NCI-H345 treated with DMSO at 0.1 percent for 48 hours (cell line): ENCODE results near the gene SEMG1.

ENCODE experiments used
- DNase-seq: peaks from one replicate; lab custom pipeline; 2025; ENCODE audit not compliant: unreplicated experiment; lab: John Stamatoyannopoulos, UW

SEMG1 gene

DNA sequence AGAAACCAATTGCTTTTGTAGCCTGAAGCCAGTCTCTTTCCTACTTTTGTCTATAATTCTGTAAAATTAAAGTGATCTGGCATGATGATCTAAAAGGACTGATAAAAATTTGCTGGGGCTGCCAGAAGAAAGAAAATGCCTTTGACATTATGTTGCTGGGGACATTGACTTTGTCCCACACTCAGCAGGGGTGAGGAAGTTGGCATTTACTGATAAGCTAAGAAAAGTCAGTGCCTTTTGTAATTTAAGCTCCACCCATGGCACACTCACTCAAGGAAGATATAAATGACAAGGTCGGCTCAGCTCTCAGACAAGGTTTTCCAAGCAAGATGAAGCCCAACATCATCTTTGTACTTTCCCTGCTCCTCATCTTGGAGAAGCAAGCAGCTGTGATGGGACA lies at the start of gene SEMG1:
SEMG1 (plus strand) TSS at position 309 of the 400 bp plus-strand sequence; CDS start at position 330, 21 bp downstream.
- no peak for DNase-seq

DNA sequence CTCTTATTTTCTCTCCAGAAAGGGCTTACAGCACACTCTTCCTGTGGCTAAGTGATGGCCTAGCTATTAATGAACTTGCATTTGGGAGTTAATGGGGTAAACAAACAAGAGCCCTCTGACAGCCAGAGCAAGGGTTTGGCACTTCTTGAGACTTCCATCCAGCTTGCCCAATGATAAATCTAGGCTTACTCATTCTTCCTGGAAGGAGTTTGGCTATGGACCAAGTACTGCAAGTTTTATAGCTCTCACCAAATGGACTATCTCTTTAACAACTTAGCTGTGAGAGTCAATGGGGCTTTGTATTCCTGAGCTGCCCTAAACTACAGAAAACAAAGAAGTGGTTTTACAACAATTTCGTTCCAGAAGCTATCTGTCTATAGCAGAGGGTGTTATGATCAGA lies 48.9 kb upstream of the SEMG1 start:
- no peak for DNase-seq

DNA sequence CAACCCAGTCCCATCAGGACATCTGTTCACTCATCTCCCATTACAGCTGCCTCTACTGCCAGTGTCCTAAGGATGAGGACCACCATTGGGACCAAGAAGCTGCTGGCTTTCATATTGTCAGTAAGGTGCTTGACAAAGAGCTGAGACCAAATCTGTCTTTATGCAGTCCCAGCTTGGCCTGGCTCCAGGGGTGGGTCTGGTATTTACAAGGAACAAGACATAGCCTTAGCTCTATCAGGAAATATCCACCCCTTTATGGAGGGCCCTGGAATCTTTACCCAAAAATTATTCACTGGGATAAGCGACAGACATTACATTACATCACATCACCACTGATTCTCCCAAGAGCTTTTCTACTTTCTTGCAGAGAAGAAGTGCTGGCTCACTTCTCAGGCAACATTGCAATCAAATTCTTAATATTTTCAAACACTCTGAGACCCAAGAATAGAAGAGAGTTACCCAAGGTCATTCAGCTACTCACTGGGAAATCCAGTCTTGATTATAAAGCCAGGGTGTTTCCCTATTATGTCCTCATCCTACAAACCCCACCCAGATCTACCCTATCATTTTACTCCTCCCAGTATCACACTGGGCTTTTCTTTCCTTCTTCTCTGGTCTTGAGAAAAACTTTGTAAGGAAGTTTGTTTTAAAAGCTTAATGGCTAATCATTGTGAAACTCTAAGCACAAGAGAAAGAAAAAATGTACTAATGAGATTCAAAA lies 43.6 kb upstream of the SEMG1 start:
- no peak for DNase-seq

DNA sequence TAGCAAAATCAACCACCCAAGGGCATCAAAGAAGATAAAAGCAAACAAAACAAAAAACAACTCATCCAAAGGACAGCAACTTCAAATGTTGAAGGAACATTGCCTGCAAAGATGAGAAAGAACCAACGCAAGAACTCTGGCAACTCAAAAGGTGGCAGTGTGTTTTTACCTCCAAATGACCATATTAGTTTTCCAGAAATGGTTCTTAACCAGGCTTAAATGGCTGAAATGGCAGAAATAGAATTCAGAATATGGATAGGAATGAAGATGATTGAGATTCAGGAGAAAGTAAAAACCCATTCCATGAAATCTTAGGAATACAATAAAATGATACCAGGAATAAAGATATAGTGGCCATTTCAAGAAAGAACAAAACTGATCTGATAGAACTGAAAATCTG lies 41.9 kb upstream of the SEMG1 start:
- no peak for DNase-seq

GRCh38 chr20:45173522-45173921 lies 33.3 kb upstream of the SEMG1 start:
- no peak for DNase-seq

DNA sequence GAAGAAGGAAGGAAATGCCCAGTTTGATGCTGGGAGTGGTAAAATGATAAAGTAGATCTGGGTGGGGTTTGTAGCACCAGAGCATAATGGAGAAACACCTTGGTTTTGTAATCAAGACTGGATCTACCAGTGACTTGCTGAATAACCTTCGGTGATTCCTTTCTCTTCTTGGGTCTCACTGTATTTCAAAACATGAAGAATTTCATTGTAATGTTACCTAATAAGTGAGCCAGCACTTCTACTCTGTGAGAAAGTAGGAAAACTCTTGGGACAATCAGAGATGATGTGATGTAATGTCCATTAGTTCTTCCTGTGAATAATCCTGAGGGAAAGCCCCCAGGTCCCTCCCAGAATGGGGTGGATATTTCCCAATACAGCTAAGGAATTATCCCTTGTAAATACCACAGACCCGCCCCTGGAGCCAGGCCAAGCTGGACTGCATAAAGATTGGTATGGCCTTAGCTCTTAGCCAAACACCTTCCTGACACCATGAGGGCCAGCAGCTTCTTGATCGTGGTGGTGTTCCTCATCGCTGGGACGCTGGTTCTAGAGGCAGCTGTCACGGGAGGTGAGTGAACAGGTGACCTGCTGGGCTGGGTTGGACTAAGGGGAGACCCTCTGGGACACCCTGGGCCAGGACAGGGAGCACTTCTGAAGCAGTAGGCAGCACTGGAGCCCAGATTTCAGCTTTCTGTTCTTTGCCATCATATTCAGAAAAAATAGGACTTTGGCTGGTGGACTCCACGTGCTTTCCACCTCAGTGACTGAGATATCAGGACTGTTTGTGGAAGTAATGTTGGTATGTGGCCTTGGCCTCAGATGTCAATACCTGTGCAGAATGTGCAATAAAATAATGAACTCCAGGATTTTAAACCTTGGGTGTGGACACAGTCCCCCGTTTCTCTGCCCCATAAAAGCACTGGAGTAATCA lies 32.1 kb upstream of the SEMG1 start, which contains the start of gene PI3:
PI3 (plus strand) TSS at position 469 of the 931 bp plus-strand sequence; CDS start at position 490, 21 bp downstream.
- no peak for DNase-seq

- DNase-seq: no peak
These were observed 30.1 kb upstream of the SEMG1 start for GRCh38 chr20:45176526-45177267.

DNA sequence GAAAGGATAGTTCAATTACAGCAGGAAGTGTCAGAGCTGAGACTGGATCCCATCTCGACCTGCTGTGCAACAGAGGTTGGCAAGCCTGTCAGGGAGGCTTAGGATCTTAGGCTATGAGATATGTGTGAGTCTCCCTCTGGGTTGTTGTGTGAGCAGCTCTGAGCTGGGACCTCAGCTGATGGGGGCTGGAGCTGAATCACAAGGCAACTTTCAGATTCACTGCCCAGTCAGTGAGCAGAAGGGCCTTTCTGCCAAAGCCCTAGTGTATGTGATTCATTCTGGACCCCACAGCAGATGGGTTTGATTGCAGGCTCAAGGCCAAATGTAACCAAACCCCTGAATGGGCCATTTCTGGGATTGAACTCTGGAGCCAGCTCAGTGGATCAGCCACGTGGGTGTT lies 27.7 kb upstream of the SEMG1 start:
- DNase-seq: no peak

- no peak for DNase-seq
These were observed 25.2 kb upstream of the SEMG1 start for GRCh38 chr20:45181639-45182038.

DNA sequence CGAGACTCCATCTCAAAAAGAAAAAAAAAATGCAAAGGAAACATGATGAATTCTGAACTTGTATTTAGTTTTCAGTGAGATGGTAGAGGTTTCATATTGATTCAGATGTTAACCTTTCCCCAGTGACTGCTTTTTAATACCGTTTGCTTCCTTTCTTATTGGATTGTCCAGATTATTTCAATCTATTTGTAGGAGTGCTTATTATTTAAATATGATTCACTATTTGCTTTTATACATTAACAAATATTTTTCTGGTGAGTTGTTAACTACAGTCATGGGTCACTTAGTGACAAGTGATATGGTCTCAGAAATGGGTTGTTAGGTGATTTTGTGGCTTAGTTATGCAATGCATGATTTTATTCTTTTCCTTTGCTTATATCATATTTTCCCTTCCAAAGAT lies 23.7 kb upstream of the SEMG1 start:
- no peak for DNase-seq

GRCh38 chr20:45187693-45188092 lies 19.1 kb upstream of the SEMG1 start:
- DNase-seq: no peak

- DNase-seq: no peak
These were observed 17.7 kb upstream of the SEMG1 start for GRCh38 chr20:45189067-45189609.

DNA sequence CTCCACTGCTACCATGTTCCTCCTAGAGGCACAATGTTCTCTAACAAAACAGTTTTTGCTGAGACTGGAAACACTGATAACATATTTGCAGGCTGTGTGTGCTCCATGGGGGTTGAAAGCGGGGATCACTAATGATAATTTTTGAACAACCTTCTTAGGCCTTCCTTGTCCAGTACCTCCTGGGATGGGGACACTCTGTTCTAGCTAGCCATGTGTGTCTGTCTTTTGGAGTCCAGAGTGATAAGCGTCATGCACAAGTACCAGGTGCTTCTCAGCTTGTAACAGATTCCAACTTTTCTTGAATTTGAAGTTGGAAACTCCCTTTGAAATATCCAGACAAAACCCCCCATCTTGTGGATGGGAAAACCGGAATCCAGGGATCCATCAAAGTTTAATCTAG lies 17.0 kb upstream of the SEMG1 start:
- DNase-seq: no peak

- no peak for DNase-seq
These were observed 14.9 kb upstream of the SEMG1 start for GRCh38 chr20:45191926-45192325.

DNA sequence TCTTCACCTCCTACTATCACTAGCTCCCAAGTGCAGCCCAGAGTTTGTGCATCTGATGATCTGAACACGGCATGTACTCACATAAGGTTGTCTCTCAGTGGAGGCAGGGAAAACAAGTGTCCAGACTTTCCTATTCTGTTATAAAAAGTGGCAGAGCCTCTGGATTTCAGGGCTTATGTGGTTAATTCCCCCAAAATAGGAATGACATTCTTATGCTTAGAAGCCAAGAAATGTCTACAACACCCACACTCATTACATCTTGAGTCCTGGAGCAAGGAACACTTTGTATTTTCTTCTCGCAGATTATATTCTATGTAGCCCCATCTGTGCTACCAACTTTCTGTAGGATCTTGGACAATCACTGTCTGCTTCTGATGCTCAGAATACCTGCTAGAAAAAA lies 13.5 kb upstream of the SEMG1 start:
- no peak for DNase-seq

DNA sequence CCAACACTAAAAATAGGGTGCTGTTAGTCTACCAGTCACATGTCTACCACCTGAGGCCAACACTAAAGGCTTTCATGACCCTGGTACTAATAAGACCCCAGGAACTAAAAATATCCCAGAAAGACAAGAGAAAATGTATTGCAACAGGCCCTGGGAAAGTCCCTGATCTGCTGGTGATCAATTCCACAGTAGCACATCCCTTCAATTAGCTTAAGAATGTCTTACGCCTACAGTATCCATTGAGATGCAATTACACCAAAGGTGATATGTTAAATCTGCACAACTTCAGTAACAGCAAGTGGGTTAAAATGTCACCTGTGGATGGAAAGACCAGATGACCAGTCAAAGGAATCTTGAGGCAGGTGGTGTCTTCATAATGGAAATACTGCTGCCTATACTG lies 3.1 kb downstream of the SEMG1 start:
- DNase-seq: no peak

DNA sequence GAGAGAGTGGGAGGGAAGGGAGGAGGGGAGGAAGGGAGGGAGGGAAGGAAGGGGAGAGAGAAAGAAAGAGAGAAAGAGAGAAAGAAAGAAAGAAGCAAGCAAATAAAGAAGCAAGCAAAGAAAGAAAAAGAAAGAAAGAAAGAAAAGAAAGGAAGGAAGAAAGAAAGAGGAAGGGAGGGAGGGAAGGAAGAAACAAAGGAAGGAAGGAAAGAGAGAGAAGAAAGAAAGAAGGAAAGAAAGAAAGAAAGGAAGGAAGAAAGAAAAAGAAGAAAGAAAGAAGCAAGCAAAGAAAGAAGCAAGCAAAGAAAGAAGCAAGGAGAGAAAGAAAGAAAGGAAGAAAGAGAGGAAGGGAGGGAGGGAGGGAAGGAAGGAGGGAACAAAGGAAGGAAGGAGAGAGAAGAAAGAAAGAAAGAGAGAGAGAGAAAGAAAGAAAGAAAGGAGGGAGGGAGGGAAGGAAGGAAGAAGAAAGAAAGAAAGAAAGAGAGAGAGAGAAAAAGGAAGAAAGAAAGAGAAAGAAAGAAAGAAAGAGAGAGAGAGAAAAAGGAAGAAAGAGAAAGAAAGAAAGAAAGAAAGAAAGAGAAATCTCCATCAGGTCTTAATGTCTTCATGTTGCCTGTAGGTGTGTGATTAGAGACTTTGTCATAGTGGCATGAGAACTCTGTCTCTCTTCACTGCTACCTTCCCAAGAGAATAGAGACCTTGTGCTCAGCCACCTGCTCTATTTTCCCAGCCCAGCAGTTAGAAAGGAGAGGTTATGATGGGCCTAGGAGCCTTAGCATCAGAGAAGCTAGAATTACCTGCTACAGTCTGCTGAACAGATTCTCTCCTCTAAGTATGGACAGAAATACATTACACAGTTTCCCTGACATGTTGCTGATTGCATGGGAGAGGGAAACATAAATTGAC lies 5.0 kb downstream of the SEMG1 start:
- no peak for DNase-seq

GRCh38 chr20:45212836-45213235 lies 6.0 kb downstream of the SEMG1 start:
- DNase-seq: no peak

GRCh38 chr20:45218124-45218523 lies 11.3 kb downstream of the SEMG1 start:
- DNase-seq: no peak

GRCh38 chr20:45218636-45219035 lies 11.8 kb downstream of the SEMG1 start:
- no peak for DNase-seq
